NCI-H526 treated with DMSO at 0.1 percent for 48 hours (cell line): Measurements from ENCODE around the gene DONSON.

ENCODE experiments used
- DNase-seq: peaks from one replicate; lab custom pipeline; 2025; lab: John Stamatoyannopoulos, UW

Gene DONSON

DNA sequence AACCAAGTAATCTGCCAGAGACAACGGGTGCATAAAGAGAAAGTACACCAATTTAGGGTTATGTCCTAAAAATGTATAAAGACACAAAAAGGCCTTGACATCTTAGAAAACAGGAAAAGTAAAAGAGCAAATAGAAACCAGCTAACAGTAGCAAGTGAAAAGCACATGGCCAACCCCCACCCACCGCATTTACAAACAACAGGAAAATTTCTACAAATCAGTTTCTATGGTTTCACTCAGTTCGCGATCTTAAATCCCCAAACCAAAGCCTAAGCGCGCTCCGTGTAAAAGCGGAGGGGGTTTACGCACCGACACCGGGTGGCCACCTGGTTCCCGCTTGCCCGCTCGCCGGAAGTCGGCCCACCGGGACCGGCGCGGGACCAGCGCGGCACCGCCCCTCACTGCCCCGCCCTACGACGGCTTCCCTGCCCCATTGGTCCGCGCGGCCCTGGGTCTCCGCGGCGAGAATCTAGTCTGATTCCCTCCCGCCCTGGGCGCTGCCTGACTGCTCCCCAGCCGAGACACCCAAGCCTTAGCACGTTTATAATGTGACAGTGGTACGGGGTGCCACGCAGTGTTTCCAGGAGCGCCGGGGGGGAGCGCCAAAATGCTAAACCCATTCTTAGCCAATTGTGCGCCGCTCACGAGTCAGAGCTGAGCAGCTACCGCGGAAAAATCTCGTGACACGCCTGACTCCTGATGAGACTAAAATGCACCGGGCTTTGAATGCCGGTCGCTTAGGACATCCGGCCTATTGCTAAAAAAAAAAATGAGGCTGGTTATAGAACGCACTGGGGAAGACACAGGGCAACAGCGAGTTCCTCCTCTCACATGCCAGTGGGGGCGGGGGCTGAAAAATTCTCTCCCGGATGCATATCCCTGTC lies 46.5 kb downstream of the DONSON start, which contains the start of gene GART:
Gene GART, minus strand, starts transcription at position 362 of the 884 bp plus-strand sequence. CDS start 2,802 bp downstream, outside the sequence.
- peak; percentile 83 for DNase-seq

DNA sequence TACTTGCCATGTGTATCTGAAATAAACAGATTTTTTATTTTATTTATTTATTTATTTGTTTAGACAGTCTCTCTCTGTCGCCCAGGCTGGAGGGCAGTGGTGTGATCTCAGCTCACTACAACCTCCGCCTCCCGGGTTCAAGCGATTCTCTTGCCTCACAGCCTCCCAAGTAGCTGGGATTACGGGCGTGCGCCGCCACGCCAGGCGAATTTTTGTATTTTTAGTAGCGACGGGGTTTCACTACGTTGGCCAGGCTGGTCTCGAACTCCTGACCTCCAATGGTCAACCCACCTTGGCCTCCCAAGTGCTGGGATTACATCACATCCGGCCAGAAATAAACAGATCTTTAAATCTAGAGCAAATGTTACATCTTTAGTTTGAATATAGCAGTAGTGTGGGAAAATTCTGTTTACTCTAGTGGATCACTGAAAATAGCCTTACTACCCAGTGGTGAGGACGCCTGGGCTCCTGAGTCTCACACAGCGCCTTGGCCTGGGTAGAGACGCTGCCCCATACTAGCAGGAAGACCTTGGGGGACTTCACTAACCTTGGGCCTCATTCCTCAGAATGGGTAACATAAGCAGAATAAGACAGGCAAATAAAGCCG lies 47.3 kb downstream of the DONSON start:
- DNase-seq, result no peak

DNA sequence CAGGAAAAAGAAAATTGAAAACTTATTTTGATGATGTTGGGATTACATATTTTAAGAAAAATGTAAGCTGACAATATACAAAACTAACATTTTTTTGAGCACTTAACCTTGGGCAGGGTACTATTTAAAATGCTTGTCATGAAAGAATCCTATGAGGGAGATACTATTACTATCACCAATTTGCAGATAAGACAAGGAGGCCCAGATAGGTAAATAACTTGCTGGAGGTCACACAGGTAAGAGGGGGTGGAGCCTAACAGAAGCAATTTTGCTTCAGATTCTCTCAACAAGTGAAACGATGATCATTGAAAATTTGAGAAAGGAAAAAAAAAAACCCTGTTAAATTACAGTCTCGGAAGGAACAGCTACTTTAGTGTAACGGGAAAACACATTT lies 47.8 kb downstream of the DONSON start:
- DNase-seq, result no peak

DNA sequence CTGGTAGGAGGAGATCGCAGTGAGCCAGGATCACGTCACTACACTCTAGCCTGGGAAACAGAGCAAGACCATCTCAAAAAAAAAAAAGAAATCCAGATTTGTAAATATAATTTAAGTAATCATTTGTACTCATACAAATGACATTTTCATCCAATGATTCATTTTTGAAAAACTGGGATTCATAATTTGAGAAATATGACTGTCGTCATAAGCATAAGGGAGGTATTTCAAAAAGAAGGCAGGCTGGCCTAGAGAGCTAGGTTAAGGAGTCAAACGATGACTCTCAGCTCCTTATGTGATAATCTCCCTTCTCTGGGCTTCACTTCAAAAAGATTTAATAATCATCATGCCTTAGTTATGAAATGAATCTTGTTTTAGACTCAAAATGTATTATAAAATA lies 48.9 kb downstream of the DONSON start:
- DNase-seq, result no peak

DNA sequence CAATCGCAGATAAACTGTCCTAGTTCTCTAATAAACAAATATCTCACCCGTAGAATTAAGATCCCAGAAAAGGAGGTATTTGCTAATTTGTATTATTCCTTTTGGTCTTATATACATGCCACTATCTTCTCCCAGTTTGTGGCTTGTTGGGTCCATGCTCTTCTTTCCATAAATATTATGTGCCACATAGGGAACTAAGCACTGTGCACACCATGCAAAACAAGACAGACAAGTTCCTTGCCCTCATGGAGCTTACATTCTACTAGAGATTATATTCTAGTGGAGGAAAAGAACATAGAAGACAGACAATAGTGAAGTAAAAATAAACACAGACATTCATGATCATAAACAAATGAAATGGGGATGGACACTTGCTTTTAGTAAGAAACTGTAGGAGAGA lies 51.3 kb downstream of the DONSON start:
- DNase-seq, result no peak

DNA sequence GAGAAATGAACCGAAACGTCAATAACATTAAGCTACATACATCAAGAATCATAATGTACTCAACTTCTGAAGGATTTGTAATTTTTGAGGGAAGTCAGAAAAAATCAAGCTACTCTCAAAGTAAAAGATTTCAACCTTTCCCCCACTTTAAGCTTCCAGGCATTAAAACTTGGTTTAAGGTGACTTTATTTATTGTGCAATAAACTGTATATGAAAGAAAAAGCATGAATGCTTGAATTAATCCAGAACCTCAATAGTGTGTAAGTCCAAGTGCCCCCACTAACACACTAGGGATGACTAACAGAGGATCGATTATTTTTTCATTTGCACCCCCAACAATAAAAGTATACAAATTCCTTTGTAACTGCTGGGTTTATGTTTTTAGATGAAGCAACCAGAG lies 57.5 kb downstream of the DONSON start:
- no peak for DNase-seq
